Activated T-helper 17 cell treated with anti-CD3 and anti-CD28 coated beads, Interleukin-2, amount 50 U/mL, for 72 hours (primary cell): ENCODE measurements around the gene MKX. TPM values are rescaled to one million over a fixed set of nuclear protein-coding genes. Genes with fewer than 3 reads are reported as not detected.
A peak's percentile ranks its signal among the peaks of the same experiment; 100 is the strongest.

Experiments
- ATAC-seq: fragments of 150-1000 bp; cut with Tn5 transposase; replicated peaks from 2 replicates; pipeline ENCODE4 v1.10.0; 2021; ENCODE audit warnings: mild to moderate bottlenecking, moderate library complexity
- H3K27ac Mint-ChIP-seq: one replicate; pipeline ENCODE4 v1.8.0; 2022; ENCODE audit warnings: mixed read lengths
- H3K27me3 Mint-ChIP-seq: one replicate; pipeline ENCODE4 v1.8.0; 2022; ENCODE audit warnings: mixed read lengths
- H3K36me3 Mint-ChIP-seq: one replicate; pipeline ENCODE4 v1.8.0; 2022; ENCODE audit warnings: low read depth, mild to moderate bottlenecking, mixed read lengths
- H3K4me1 Mint-ChIP-seq: one replicate; pipeline ENCODE4 v1.8.0; 2022; ENCODE audit warnings: mixed read lengths
- H3K4me3 Mint-ChIP-seq: one replicate; pipeline ENCODE4 v1.8.0; 2022; ENCODE audit warnings: mild to moderate bottlenecking, mixed read lengths
- H3K9me3 Mint-ChIP-seq: one replicate; pipeline ENCODE4 v1.8.0; 2022; ENCODE audit warnings: mixed read lengths
- total RNA-seq, 2 donors: library from RNA; stranded (reverse); gene quantifications; one replicate each; pipeline ENCODE4 v1.2.3, GENCODE V29; 2022

Gene MKX, protein sequence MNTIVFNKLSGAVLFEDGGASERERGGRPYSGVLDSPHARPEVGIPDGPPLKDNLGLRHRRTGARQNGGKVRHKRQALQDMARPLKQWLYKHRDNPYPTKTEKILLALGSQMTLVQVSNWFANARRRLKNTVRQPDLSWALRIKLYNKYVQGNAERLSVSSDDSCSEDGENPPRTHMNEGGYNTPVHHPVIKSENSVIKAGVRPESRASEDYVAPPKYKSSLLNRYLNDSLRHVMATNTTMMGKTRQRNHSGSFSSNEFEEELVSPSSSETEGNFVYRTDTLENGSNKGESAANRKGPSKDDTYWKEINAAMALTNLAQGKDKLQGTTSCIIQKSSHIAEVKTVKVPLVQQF
- total RNA-seq, result under 1 TPM in 1 of 2 donors, not detected in 1; 0.11 TPM

- Mint-ChIP-seq H3K27ac (no peak within 1 kb of the TSS), H3K9me3 (no peaks in the 10 kb centered on the region), H3K4me3 (peak within 1 kb of the TSS; percentile 64), H3K36me3 (no peaks in the 10 kb centered on the region), H3K4me1 (peaks cover 11% of the 10 kb centered on the region), H3K27me3 (peaks cover 56% of the 10 kb centered on the region)
- no peak for ATAC-seq
Measured at GRCh38 chr10:27745732-27746396, at the start of gene MKX. MKX (minus strand) TSS chr10:27745819; CDS start chr10:27743415, 2,404 bp downstream.

- no peaks in the 10 kb centered on the region for H3K9me3 Mint-ChIP-seq
- ATAC-seq, result no peak
- H3K27ac Mint-ChIP-seq, result no peak overlapping the region
- no peaks in the 10 kb centered on the region for H3K36me3 Mint-ChIP-seq
- no peak overlapping the region for H3K4me3 Mint-ChIP-seq
- peaks cover 27% of the 10 kb centered on the region for H3K27me3 Mint-ChIP-seq
- no peaks in the 10 kb centered on the region for H3K4me1 Mint-ChIP-seq
Measured at GRCh38 chr10:27794157-27794556, 48.5 kb upstream of the MKX start.

DNA sequence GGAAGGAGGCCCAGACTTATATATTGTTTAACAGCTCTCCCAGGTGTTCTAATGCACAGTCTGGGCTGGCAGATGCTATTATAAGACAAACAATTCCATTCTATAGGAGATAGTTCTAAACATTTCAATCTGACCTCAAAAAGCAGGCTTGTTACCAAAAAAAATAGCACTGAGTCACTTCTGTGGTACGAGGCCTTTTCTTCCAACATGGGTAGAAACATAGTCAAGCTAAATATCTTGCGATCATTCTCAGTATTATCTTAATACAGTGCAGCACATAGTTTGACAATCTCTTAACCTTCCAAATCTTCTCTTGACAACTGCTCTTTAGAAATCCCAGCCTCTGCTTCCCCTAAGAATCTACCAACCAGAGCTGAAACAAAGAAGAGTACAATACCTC is 46.6 kb upstream of the MKX start:
- Mint-ChIP-seq H3K4me3 (no peak overlapping the region), H3K36me3 (no peaks in the 10 kb centered on the region), H3K27ac (no peak overlapping the region), H3K4me1 (no peaks in the 10 kb centered on the region), H3K27me3 (peaks cover 28% of the 10 kb centered on the region), H3K9me3 (no peaks in the 10 kb centered on the region)
- no peak for ATAC-seq

GRCh38 chr10:27784272-27784671 is 38.7 kb upstream of the MKX start:
- ATAC-seq, result no peak
- H3K27me3 Mint-ChIP-seq, result peaks cover 26% of the 10 kb centered on the region
- H3K27ac Mint-ChIP-seq, result no peak overlapping the region
- no peaks in the 10 kb centered on the region for H3K36me3 Mint-ChIP-seq
- peaks cover 6% of the 10 kb centered on the region for H3K9me3 Mint-ChIP-seq
- H3K4me1 Mint-ChIP-seq, result no peaks in the 10 kb centered on the region
- H3K4me3 Mint-ChIP-seq, result no peak overlapping the region

DNA sequence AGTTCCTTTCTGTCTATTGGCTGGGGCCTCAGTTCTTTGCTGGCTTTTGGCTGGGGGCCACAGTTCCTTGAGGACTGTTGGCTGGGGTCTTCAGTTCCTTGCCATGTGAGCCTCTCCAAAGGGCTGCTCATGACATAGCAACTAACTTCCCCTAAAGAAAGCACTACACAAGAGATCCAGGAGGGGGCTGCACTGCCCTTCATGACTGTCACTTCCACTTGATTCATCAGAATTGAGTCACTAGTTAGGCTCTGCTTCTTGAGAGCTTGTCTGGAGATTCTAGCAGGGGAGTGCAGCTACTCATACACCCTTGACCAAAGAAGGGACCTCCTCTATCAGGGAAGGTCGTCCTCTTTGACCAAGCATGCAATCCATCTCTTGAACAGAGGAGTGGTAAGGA is 38.0 kb upstream of the MKX start:
- Mint-ChIP-seq H3K27me3 (peaks cover 25% of the 10 kb centered on the region), H3K36me3 (no peaks in the 10 kb centered on the region), H3K4me3 (no peak overlapping the region), H3K27ac (no peak overlapping the region), H3K4me1 (no peaks in the 10 kb centered on the region), H3K9me3 (peaks cover 6% of the 10 kb centered on the region)
- ATAC-seq, result peak; percentile 39

GRCh38 chr10:27779462-27780015 is 33.9 kb upstream of the MKX start:
- Mint-ChIP-seq H3K36me3 (no peaks in the 10 kb centered on the region), H3K4me3 (no peak overlapping the region), H3K27me3 (peaks cover 38% of the 10 kb centered on the region), H3K9me3 (peaks cover 6% of the 10 kb centered on the region), H3K27ac (no peak overlapping the region), H3K4me1 (no peaks in the 10 kb centered on the region)
- no peak for ATAC-seq

DNA sequence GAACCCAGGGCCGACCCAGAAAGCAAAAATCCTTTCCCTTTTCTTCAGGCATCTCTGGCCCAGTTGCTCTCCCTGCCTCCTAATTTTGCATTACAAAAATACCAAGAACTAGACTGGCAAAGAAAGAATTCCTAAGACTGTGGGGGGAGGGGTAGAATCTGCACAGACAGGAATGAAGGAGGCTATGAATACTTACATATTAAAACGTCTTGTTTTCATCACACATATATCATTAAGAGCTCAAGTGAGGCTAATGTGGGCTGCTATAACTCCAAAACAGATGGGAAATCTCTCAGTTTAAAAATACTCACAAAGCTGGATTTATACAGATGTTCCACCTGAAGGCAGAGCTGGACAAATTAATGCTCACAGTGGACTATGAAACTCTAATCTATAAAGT is 29.2 kb upstream of the MKX start:
- no peak for ATAC-seq
- Mint-ChIP-seq H3K36me3 (no peaks in the 10 kb centered on the region), H3K27me3 (peaks cover 59% of the 10 kb centered on the region), H3K4me3 (no peak overlapping the region), H3K9me3 (no peaks in the 10 kb centered on the region), H3K4me1 (no peaks in the 10 kb centered on the region), H3K27ac (no peak overlapping the region)

DNA sequence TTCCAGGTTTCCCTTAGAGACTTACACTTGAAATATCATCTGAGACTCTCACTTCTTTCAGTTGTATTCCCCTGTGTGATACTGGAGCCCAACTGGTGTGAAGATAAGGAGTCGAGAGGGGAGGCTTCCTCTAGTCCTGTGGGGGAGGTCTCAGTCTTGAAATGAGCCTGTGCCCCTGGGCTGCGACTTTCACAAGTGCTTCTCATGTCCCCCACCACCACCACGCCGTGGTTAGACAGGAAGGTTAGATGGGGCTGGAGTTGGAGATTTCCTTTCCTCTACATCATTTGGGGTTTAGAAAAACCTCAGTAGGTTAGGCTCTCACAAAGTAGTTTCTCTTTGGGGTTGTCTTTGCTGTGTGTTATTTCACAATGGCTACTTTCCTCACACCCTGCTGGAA is 25.6 kb upstream of the MKX start:
- H3K9me3 Mint-ChIP-seq, result no peaks in the 10 kb centered on the region
- ATAC-seq, result peak; percentile 28
- no peak overlapping the region for H3K4me3 Mint-ChIP-seq
- H3K27me3 Mint-ChIP-seq, result peaks cover 55% of the 10 kb centered on the region
- no peaks in the 10 kb centered on the region for H3K36me3 Mint-ChIP-seq
- H3K27ac Mint-ChIP-seq, result no peak overlapping the region
- H3K4me1 Mint-ChIP-seq, result no peaks in the 10 kb centered on the region

DNA sequence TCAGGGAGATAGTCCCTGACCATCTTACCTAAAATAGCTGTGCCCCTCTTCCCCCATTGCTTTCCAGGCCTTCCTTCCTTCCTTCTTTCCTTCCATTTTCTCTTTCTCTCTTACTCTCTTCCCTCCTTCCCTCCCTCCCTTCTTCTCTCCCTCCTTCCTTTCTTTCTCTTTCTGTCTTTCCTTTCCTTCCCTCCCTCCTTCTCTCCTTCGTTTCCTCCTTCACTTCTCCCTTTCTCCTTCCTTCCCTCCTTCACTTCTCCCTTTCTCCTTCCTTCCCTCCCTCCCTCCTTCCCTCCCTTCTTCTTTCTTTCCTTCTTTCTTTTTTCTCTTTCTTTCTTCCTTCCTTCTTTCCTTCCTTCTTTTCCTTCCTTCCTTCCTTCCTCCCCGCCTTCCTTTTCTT is 24.6 kb upstream of the MKX start:
- Mint-ChIP-seq H3K4me3 (no peak overlapping the region), H3K27ac (no peak overlapping the region), H3K9me3 (no peaks in the 10 kb centered on the region), H3K36me3 (no peaks in the 10 kb centered on the region), H3K27me3 (peaks cover 51% of the 10 kb centered on the region), H3K4me1 (no peaks in the 10 kb centered on the region)
- no peak for ATAC-seq

DNA sequence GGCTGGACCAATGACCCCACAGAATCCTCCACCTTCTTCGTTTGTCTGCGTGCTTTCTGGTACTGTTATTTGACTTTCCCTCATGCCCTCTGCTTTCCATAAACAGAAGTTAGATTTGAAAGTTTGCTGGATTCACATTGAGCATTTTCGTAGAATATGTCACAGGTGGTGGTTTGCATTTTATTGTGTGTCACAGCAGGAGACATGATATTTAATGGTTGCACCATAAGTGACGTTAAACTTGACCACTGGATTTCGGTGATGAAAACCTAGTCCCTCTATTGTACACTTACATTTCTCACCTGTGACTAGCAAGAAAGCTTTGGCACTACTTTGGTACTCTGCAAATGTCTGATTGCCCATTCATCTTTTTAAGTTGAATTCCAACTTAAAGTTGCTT is 15.2 kb upstream of the MKX start:
- Mint-ChIP-seq H3K4me1 (no peaks in the 10 kb centered on the region), H3K36me3 (no peaks in the 10 kb centered on the region), H3K9me3 (no peaks in the 10 kb centered on the region), H3K27me3 (peaks cover 19% of the 10 kb centered on the region), H3K27ac (no peak overlapping the region), H3K4me3 (no peak overlapping the region)
- no peak for ATAC-seq

- Mint-ChIP-seq H3K9me3 (no peaks in the 10 kb centered on the region), H3K27ac (no peak overlapping the region), H3K27me3 (peaks cover 17% of the 10 kb centered on the region), H3K4me1 (no peaks in the 10 kb centered on the region), H3K36me3 (no peaks in the 10 kb centered on the region), H3K4me3 (no peak overlapping the region)
- ATAC-seq, result no peak
Measured at GRCh38 chr10:27759483-27760272, 14.1 kb upstream of the MKX start.

GRCh38 chr10:27752673-27753237 is 7.1 kb upstream of the MKX start:
- H3K27me3 Mint-ChIP-seq, result peaks cover 40% of the 10 kb centered on the region
- no peaks in the 10 kb centered on the region for H3K36me3 Mint-ChIP-seq

DNA sequence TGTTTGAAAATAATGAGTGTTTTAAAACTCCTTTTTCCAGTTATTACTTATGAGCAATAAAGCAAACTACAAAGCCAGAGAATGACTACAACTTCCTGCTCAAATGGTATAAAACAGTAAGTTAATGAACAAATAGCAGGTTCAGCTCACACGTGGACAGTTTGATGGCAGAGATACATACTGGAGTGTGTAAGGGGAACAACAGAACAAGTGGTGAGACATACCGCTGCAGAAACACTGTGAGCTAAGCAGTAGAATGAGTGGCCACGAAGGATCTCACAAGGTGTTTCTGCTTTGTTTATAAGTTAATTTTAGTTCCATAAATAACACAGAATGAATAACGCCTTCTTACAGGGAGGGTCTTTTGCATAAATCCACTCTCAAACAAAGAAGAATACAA is 3.0 kb upstream of the MKX start:
- no peak overlapping the region for H3K27ac Mint-ChIP-seq
- no peak for ATAC-seq
- H3K4me3 Mint-ChIP-seq, result no peak overlapping the region
- H3K9me3 Mint-ChIP-seq, result no peaks in the 10 kb centered on the region
- peaks cover 11% of the 10 kb centered on the region for H3K4me1 Mint-ChIP-seq
- H3K36me3 Mint-ChIP-seq, result no peaks in the 10 kb centered on the region
- H3K27me3 Mint-ChIP-seq, result peaks cover 63% of the 10 kb centered on the region

More at GRCh38 chr10:27752673-27753237, 7.1 kb upstream of the MKX start:
- no peak overlapping the region for H3K27ac Mint-ChIP-seq
- H3K4me3 Mint-ChIP-seq, result no peak overlapping the region
- H3K9me3 Mint-ChIP-seq, result no peaks in the 10 kb centered on the region
- ATAC-seq, result no peak
- no peaks in the 10 kb centered on the region for H3K4me1 Mint-ChIP-seq

DNA sequence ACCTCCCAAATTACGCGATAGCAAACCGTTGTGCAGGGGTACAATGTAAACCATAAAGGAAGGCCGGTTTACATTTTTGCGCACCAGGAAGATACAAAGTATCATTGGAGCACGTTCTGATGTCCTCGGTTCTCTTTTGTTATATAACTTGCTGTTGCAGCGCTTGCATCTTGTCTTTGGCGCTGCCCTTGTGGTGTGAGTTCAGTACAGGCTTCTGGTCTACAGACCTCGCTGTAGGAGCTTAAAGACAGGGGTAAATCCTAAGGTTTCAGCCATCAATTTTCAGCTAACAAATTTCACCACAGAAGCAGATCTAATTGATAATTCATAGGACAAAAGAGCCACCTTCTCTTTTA is 1.5 kb upstream of the MKX start:
- no peaks in the 10 kb centered on the region for H3K36me3 Mint-ChIP-seq
- ATAC-seq, result no peak

More for the DNA sequence above, 1.5 kb upstream of the MKX start:
- H3K27me3 Mint-ChIP-seq, result peaks cover 57% of the 10 kb centered on the region
- H3K4me1 Mint-ChIP-seq, result peaks cover 11% of the 10 kb centered on the region
- no peaks in the 10 kb centered on the region for H3K9me3 Mint-ChIP-seq
- no peak overlapping the region for H3K27ac Mint-ChIP-seq
- peak overlapping the region; percentile 64 for H3K4me3 Mint-ChIP-seq
